ENCODE measurements around the gene TDRKH. TPM values are rescaled to one million over a fixed set of nuclear protein-coding genes. Genes with fewer than 3 reads are reported as not detected.

TDRKH gene
- total RNA-seq, 1 experiment from 2014 or later = 5.6 TPM

- CTCF ChIA-PET = interaction anchor here (0.6 kb wide), 1 partner anchor 158 kb away, joined by 3 read pairs; no protein-coding TSS in a partner anchor
- Mint-ChIP-seq H3K27ac (ENCODE audit: low read depth, unreplicated experiment) (peak overlapping the region; percentile 59), H3K9me3 (ENCODE audit: unreplicated experiment) (no peaks in the 10 kb centered on the region), H3K4me3 (ENCODE audit: unreplicated experiment) (peak overlapping the region; percentile 75), H3K36me3 (ENCODE audit: insufficient read depth, unreplicated experiment) (no peaks in the 10 kb centered on the region), H3K4me1 (ENCODE audit: insufficient read depth, unreplicated experiment) (peaks cover 54% of the 10 kb centered on the region), H3K27me3 (ENCODE audit: insufficient read depth, unreplicated experiment) (no peaks in the 10 kb centered on the region)
- intact Hi-C loops (cut with micrococcal nuclease) = no loop called here
- TF ChIP-seq CTCF (IDR thresholded peaks at IDR 0.05; ENCODE audit: unreplicated experiment) = no peak
- DNase-seq (ENCODE audit: unreplicated experiment) = no peak
- BruUV-seq (replicated peaks) = no TSS peak
- POLR2A ChIA-PET = interaction anchor here (0.7 to 1.9 kb wide), 4 partner anchors 11 to 413 kb away, joined by 3 to 9 read pairs (median 4); no protein-coding TSS in a partner anchor
Observed at GRCh38 chr1:151831256-151831591, 40.9 kb upstream of the TDRKH start.

GRCh38 chr1:151830055-151830454 lies 39.8 kb upstream of the TDRKH start:
- intact Hi-C loops (cut with micrococcal nuclease) = no loop called here
- TF ChIP-seq CTCF (IDR thresholded peaks at IDR 0.05; ENCODE audit: unreplicated experiment) = no peak
- H3K4me1 Mint-ChIP-seq (ENCODE audit: insufficient read depth, unreplicated experiment) = peaks cover 48% of the 10 kb centered on the region

GRCh38 chr1:151829352-151830046 lies 39.2 kb upstream of the TDRKH start:
- no TSS peak for BruUV-seq (replicated peaks)
- DNase-seq (ENCODE audit: unreplicated experiment) = no peak
- intact Hi-C loops (cut with micrococcal nuclease) = no loop called here
- CTCF ChIA-PET = interaction anchor here (0.8 to 1.3 kb wide), 2 partner anchors 9 to 95 kb away, joined by 4 to 6 read pairs; no protein-coding TSS in a partner anchor
- Mint-ChIP-seq H3K4me1 (ENCODE audit: insufficient read depth, unreplicated experiment) (peaks cover 48% of the 10 kb centered on the region), H3K27ac (ENCODE audit: low read depth, unreplicated experiment) (no peak overlapping the region), H3K27me3 (ENCODE audit: insufficient read depth, unreplicated experiment) (no peaks in the 10 kb centered on the region), H3K9me3 (ENCODE audit: unreplicated experiment) (no peaks in the 10 kb centered on the region), H3K36me3 (ENCODE audit: insufficient read depth, unreplicated experiment) (no peaks in the 10 kb centered on the region), H3K4me3 (ENCODE audit: unreplicated experiment) (no peak overlapping the region)
- POLR2A ChIA-PET = interaction anchor here (0.6 kb wide), 3 partner anchors 58 to 232 kb away, joined by 3 to 4 read pairs (median 3); no protein-coding TSS in a partner anchor
- no peak for TF ChIP-seq CTCF (IDR thresholded peaks at IDR 0.05; ENCODE audit: unreplicated experiment)

More at GRCh38 chr1:151830055-151830454, 39.8 kb upstream of the TDRKH start:
- Mint-ChIP-seq H3K27me3 (ENCODE audit: insufficient read depth, unreplicated experiment) (no peaks in the 10 kb centered on the region), H3K27ac (ENCODE audit: low read depth, unreplicated experiment) (no peak overlapping the region), H3K36me3 (ENCODE audit: insufficient read depth, unreplicated experiment) (no peaks in the 10 kb centered on the region), H3K9me3 (ENCODE audit: unreplicated experiment) (no peaks in the 10 kb centered on the region), H3K4me3 (ENCODE audit: unreplicated experiment) (no peak overlapping the region)
- DNase-seq (ENCODE audit: unreplicated experiment) = no peak
- no TSS peak for BruUV-seq (replicated peaks)
- POLR2A ChIA-PET = interaction anchor here (0.6 to 1.0 kb wide), 2 partner anchors 54 to 57 kb away, joined by 3 read pairs; no protein-coding TSS in a partner anchor
- CTCF ChIA-PET = interaction anchor here (0.6 to 1.3 kb wide), 2 partner anchors 9 to 147 kb away, joined by 4 to 6 read pairs; no protein-coding TSS in a partner anchor

GRCh38 chr1:151828921-151829320 lies 38.6 kb upstream of the TDRKH start:
- intact Hi-C loops (cut with micrococcal nuclease) = no loop called here
- Mint-ChIP-seq H3K36me3 (ENCODE audit: insufficient read depth, unreplicated experiment) (no peaks in the 10 kb centered on the region), H3K27ac (ENCODE audit: low read depth, unreplicated experiment) (no peak overlapping the region), H3K9me3 (ENCODE audit: unreplicated experiment) (no peaks in the 10 kb centered on the region), H3K4me3 (ENCODE audit: unreplicated experiment) (no peak overlapping the region), H3K27me3 (ENCODE audit: insufficient read depth, unreplicated experiment) (no peaks in the 10 kb centered on the region), H3K4me1 (ENCODE audit: insufficient read depth, unreplicated experiment) (peaks cover 48% of the 10 kb centered on the region)
- DNase-seq (ENCODE audit: unreplicated experiment) = peak; percentile 82
- no TSS peak for BruUV-seq (replicated peaks)
- ChIA-PET POLR2A (no interaction called here), CTCF (interaction anchor here (0.8 to 1.1 kb wide), 2 partner anchors 7 to 94 kb away, joined by 4 to 7 read pairs; no protein-coding TSS in a partner anchor)
- no peak for TF ChIP-seq CTCF (IDR thresholded peaks at IDR 0.05; ENCODE audit: unreplicated experiment)
